ENCODE results near the gene USPL1. TPM values are rescaled to one million over a fixed set of nuclear protein-coding genes. Genes with fewer than 3 reads are reported as not detected.

Gene USPL1
- total RNA-seq, 4 donors from 2014 or later = 16.5 to 31.6 (median 22.1) TPM

DNA sequence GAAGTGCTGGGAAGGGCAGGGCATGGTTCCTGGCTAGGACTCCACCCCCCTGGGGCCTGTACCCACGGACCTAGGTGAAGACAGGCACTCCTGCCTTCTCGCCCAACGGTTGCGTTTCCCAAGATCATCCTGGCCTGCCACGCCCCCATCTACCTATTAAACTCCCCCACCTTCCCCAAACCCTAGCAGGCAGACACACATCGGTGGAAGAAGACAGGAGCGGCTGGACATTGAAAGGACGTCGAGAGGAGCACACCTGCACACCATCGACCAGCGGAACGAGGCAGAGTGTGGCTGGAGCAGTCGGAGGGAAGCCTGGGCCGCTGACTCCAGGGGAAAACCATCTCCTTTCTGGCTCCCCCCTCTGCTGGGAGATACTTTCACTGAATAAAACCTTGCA lies 72.0 kb downstream of the USPL1 start:
- Histone ChIP-seq H3K27me3 (no peaks in the 10 kb centered on the region), H3K9me3 (no peaks in the 10 kb centered on the region), H3K27ac (peak overlapping the region; percentile 42 to 82 (median 72)), H3K36me3 (no peaks in the 10 kb centered on the region), H3K4me1 (peaks cover 0 to 7% (median 0%) of the 10 kb centered on the region in 4 donors), H3K4me3 (peak overlapping the region in 1 of 4 donors; percentile 52)
- WGBS, 2 donors = 91 to 95% methylated on average over 14 of the region's 14 CpGs
- TF ChIP-seq POLR2A (IDR thresholded peaks at IDR 0.05) (no peak), EP300 (IDR thresholded peaks at IDR 0.05) (no peak)
- TF ChIP-seq, protein P1, sequence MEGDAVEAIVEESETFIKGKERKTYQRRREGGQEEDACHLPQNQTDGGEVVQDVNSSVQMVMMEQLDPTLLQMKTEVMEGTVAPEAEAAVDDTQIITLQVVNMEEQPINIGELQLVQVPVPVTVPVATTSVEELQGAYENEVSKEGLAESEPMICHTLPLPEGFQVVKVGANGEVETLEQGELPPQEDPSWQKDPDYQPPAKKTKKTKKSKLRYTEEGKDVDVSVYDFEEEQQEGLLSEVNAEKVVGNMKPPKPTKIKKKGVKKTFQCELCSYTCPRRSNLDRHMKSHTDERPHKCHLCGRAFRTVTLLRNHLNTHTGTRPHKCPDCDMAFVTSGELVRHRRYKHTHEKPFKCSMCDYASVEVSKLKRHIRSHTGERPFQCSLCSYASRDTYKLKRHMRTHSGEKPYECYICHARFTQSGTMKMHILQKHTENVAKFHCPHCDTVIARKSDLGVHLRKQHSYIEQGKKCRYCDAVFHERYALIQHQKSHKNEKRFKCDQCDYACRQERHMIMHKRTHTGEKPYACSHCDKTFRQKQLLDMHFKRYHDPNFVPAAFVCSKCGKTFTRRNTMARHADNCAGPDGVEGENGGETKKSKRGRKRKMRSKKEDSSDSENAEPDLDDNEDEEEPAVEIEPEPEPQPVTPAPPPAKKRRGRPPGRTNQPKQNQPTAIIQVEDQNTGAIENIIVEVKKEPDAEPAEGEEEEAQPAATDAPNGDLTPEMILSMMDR (IDR thresholded peaks at IDR 0.05) = no peak
- no peak for DNase-seq (ENCODE audit: low spot score in 2 of 2)

DNA sequence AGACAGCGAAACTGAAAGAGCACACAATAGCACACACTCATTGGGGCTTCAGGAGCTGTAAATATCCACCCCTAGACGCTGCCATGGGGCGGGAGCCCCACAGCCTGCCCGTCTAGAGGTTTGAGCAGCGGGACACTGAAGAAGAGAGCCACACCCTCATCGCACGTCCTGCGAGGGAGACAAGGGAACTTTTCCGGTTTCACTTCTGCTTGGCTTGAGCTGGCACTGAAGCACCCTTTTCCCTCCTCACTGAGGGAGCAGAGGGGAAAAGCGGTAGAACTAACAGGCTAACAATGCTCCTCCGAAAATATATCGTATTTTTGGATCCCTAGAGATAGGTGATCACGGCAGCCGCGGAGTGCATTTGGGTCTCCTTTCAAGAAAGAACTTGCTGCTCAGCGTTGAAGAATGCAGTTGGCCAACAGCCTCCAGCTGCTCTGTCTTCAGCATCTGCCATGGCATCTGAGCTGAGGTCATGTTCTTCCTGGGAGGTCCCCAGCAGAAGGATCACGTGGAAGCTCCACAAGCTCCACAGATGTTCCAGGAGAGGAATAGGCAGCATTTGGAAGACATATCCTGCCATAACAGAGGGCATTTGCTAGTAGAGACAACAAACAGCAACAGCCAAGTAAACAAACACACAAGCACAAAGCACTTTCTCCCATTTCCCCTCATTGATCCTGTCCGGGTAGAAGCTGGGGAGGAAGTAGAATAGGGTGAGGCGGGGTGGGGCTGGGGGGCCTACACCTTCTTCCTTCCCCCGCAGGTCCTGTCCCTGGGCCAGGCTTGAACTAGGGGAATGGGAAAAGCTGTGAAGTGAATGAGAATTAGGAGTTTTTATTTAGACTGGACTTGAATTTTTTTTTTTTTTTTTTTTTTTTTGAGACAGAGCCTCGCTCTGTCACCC lies 72.8 kb downstream of the USPL1 start:
- no peaks in the 10 kb centered on the region for H3K9me3 ChIP-seq
- WGBS, 2 donors = 45 to 50% methylated on average over 21 of the region's 21 CpGs
- no peaks in the 10 kb centered on the region for H3K36me3 ChIP-seq
- H3K4me3 ChIP-seq = peak overlapping the region; percentile 15 to 52 (median 38)
- H3K27me3 ChIP-seq = no peaks in the 10 kb centered on the region
- TF ChIP-seq EP300 (IDR thresholded peaks at IDR 0.05) = peak in 1 of 2 donors; percentile 87
- TF ChIP-seq, protein P1 (IDR thresholded peaks at IDR 0.05) = no peak
- H3K27ac ChIP-seq = peak overlapping the region; percentile 42 to 82 (median 72)
- DNase-seq (ENCODE audit: low spot score in 2 of 2) = peak; percentile 59 to 77
- peaks cover 0 to 7% (median 0%) of the 10 kb centered on the region in 4 donors for H3K4me1 ChIP-seq

GRCh38 chr13:30692113-30692512 lies 74.4 kb downstream of the USPL1 start:
- TF ChIP-seq EP300 (IDR thresholded peaks at IDR 0.05) (no peak), POLR2A (IDR thresholded peaks at IDR 0.05) (no peak)
- TF ChIP-seq, protein P1 (IDR thresholded peaks at IDR 0.05) = no peak
- DNase-seq (ENCODE audit: low spot score in 2 of 2) = no peak
- WGBS, 2 donors = 76 to 83% methylated on average over 1 of the region's 1 CpG

DNA sequence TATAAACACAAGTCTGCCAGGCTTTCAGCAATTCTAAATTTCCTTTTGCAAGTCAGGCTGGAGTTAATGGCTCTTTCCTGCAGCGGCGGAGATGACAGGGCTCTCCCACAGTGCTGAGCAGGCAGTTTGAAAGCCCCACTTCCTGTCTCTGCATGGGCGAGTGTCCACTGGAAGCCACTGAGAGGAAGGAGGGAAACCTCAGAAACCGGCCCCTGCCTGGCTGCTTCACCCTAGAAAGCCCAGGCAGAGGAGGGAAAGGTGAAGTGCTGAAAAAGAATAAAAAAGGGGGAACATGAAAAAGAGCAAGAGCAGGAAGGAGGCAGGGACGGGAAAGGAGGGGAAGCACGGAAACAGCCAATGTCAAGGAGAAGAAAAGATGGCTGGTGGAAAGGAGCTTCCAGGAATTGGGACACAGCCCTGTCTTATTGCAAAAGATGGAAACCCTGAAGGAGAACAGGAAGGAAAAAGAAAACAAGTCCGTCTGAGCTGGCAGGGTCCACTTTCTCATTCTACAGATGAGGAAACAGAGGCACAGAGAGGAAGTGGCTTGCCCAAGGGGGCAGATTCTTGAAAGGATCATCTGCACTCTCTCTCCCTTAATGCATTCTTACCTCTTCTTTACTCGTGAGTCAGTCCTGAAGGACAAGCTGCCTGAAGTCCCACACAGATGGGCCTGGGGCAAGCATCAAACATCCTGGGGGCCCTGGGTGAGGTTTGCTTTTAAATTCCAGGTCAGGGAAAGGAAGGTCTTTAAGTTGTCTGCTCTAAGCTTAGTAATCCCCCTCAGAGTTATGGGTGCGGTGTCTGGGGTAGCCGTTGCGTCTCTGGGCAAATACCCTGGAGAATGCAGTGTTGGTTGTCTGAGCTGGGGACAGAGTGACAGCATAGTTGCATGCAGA lies 78.8 kb downstream of the USPL1 start:
- Histone ChIP-seq H3K27ac (no peak overlapping the region), H3K36me3 (no peaks in the 10 kb centered on the region), H3K9me3 (no peaks in the 10 kb centered on the region), H3K4me3 (no peak overlapping the region), H3K27me3 (no peaks in the 10 kb centered on the region), H3K4me1 (peaks cover 0 to 29% (median 12%) of the 10 kb centered on the region in 4 donors)
- 29 to 42% methylated on average over 11 of the region's 11 CpGs for whole genome bisulfite sequencing, 2 donors
- TF ChIP-seq EP300 (IDR thresholded peaks at IDR 0.05) = peak in 1 of 2 donors; percentile 58
- TF ChIP-seq, protein P1 (IDR thresholded peaks at IDR 0.05) = no peak
- DNase-seq (ENCODE audit: low spot score in 2 of 2) = no peak

More at GRCh38 chr13:30692113-30692512, 74.4 kb downstream of the USPL1 start:
- Histone ChIP-seq H3K4me1 (peaks cover 0 to 20% (median 5%) of the 10 kb centered on the region in 4 donors), H3K27ac (no peak overlapping the region), H3K36me3 (no peaks in the 10 kb centered on the region), H3K27me3 (no peaks in the 10 kb centered on the region), H3K9me3 (no peaks in the 10 kb centered on the region), H3K4me3 (no peak overlapping the region)

All from tibial nerve (tissue), 4 donors.